HG02970 (cell line): ENCODE measurements around the gene HLA-DMB.
A peak's percentile ranks its signal among the peaks of the same experiment; 100 is the strongest.

Experiments
- ATAC-seq: cut with Tn5 transposase; IDR thresholded peaks from one replicate; pipeline ENCODE4 v1.9.1; 2021; ENCODE audit warnings: mild to moderate bottlenecking, moderate library complexity, moderate number of reproducible peaks; ENCODE audit not compliant: unreplicated experiment, low FRiP score

HLA-DMB gene

GRCh38 chr6:32931211-32931610 is 9.6 kb downstream of the HLA-DMB start:
- ATAC-seq: no peak

- no peak for ATAC-seq
Measured at GRCh38 chr6:32922083-32922482, 18.7 kb downstream of the HLA-DMB start.

- ATAC-seq: no peak
Measured at GRCh38 chr6:32920715-32921114, 20.1 kb downstream of the HLA-DMB start.

GRCh38 chr6:32912951-32913350 is 27.9 kb downstream of the HLA-DMB start:
- no peak for ATAC-seq

GRCh38 chr6:32908897-32909296 is 31.9 kb downstream of the HLA-DMB start:
- no peak for ATAC-seq

- no peak for ATAC-seq
Measured at GRCh38 chr6:32906539-32906938, 34.3 kb downstream of the HLA-DMB start.

GRCh38 chr6:32905078-32905477 is 35.8 kb downstream of the HLA-DMB start:
- no peak for ATAC-seq

GRCh38 chr6:32903952-32904351 is 36.9 kb downstream of the HLA-DMB start:
- ATAC-seq: no peak

- ATAC-seq: no peak
Measured at GRCh38 chr6:32895006-32895345, 45.9 kb downstream of the HLA-DMB start.

- ATAC-seq: peak; percentile 96
Measured at GRCh38 chr6:32894085-32895005, 46.5 kb downstream of the HLA-DMB start.

- ATAC-seq: no peak
Measured at GRCh38 chr6:32890831-32891230, 50.0 kb downstream of the HLA-DMB start.

GRCh38 chr6:32889533-32889932 is 51.3 kb downstream of the HLA-DMB start:
- ATAC-seq: no peak

- no peak for ATAC-seq
Measured at GRCh38 chr6:32888576-32888975, 52.3 kb downstream of the HLA-DMB start.

- no peak for ATAC-seq
Measured at GRCh38 chr6:32887616-32888015, 53.2 kb downstream of the HLA-DMB start.

- ATAC-seq: no peak
Measured at GRCh38 chr6:32886681-32887383, 54.0 kb downstream of the HLA-DMB start.

GRCh38 chr6:32885698-32886286 is 55.0 kb downstream of the HLA-DMB start:
- ATAC-seq: no peak
